Stimulated activated CD4-positive, alpha-beta T cell treated with anti-CD3 and anti-CD28 coated beads, Interleukin-2, amount 100 ng/mL, for 48 hours (primary cell): ENCODE measurements around the gene MPO.
A peak's percentile ranks its signal among the peaks of the same experiment; 100 is the strongest.

Experiments
- DNase-seq, 2 donors: peaks; one replicate each; pipeline ENCODE4 v3.0.0-alpha.2; 2020

The MPO gene

GRCh38 chr17:58262149-58262548 lies 18.6 kb downstream of the MPO start:
- no peak for DNase-seq

GRCh38 chr17:58254803-58255202 lies 25.9 kb downstream of the MPO start:
- DNase-seq: no peak

- no peak for DNase-seq
These were observed 27.7 kb downstream of the MPO start for GRCh38 chr17:58253082-58253481.

DNA sequence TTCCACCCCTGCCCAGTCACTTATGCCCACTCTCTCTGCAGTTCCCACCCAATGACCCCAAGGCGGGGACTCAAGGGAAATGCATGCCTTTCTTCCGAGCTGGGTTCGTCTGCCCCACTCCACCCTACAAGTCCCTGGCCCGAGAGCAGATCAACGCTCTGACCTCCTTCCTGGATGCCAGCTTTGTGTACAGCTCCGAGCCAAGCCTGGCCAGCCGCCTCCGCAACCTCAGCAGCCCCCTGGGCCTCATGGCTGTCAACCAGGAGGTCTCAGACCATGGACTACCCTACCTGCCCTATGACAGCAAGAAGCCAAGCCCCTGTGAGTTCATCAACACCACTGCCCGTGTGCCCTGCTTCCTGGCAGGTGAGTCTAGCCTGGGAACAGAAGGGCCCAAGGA lies 28.6 kb downstream of the MPO start:
- DNase-seq: no peak

DNA sequence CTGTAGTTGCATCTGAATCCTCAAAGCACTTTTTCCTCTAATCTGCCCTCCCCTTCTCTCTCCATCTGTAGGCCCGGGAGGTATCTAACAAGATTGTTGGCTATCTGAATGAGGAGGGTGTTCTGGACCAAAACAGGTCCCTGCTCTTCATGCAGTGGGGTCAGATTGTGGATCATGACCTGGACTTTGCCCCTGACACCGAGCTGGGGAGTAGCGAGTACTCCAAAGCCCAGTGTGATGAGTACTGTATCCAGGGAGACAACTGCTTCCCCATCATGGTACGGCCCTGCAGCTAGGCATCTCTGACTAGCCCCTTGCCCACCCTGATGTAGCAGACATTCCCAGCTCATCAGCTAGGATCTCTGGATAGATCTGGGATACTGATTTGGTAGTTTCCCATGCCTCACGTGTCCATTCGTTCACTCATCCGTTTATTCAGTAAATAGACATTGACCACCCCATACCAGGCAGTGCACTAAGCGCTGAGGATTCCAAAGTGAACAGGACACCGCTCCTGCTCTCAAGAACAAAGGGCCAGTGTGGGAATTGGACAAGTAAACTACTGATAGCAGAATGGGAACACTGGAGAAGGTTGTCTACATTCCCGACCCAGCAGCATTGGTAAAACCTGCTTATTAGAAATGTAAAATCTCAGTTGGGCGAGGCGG lies 30.3 kb downstream of the MPO start:
- no peak for DNase-seq

GRCh38 chr17:58249270-58250133 lies 31.2 kb downstream of the MPO start:
- peak; percentile 78 to 84 for DNase-seq

- no peak for DNase-seq
These were observed 31.8 kb downstream of the MPO start for GRCh38 chr17:58248955-58249269.

DNA sequence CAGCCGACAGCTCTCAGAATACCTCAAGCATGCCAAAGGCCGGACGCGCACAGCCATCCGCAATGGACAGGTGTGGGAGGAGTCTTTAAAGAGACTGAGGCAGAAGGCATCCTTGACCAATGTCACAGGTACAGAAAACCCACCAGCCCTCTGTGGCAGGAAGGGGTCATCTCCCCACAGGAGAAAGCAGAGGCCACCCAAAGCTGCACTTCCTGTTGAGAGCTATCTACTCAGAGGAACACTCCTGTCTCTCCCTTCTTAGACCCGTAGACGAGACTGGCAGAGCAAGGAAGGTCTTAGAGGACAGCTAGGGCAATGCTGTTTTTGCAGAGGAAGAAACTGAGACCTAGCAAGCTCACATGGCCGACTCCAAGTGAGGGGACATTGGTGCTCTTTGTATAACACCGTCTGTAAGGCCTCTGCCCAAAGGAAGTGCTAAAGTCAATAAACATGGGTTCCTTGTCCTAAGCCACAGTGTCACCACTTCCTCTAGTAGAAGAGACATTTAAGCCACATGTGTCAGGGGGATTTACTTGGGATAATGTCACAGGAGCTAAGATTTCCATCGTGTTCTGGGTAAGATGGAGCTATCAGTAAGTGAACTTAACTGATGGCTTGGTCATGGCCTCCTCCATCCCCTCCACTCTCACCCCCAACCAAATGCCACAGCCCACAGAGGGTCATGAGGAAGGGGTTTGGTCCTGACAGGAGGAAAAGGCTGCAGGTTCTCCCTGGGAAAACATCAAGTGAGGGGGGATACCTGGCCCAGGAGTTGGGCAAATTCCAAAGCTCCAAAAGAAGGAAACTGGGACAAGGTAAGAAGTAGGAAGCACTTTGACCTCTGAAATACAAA lies 33.0 kb downstream of the MPO start:
- no peak for DNase-seq

DNA sequence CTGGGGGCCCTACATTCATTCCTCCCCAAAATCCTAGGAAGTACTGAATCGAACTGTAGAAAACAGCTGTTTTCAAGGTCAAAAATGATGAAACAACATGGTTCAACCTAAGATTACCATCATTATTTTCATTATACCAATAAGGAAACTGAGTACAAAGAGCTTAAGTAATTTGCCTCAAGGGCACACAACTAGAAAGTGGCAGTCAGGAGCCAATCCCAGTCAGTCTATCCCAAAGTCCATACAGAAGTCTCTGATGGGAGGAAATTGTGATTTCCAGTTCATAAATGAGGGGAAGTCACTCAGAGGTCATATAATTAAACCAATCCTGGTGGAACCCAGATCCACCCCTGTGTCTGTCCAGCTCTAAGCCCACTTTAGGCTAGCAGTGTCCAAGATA lies 34.0 kb downstream of the MPO start:
- no peak for DNase-seq

DNA sequence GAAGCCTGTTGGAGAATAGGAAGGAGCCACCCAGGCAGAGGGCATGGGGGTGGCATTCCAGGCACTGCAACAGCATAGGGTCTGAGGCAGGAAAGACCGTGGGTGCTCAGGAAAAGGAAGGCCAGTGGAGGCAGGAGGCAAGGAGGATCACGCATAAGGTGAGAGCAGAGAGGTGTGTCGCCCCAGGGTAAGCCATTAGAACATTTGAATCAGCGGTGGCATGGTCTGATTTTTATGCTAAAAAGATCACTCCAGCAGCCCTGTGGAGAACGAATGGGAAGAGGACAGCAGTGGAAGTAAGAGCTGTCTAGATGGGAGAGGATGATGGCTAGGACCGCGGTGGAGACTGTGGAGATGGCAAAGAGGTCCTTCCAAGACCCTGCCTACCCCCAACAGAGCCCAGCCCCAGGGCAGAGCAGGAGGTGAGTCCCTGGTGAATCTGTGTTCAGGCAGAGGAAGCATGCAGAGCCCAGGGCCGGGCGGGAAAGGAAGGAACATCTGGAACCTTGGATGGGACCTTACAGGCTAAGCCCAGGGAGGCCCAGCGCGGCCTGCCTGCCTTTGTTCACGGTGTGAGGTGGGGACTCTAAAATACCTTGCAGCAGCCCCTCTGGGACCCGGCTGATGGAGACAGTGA lies 34.5 kb downstream of the MPO start:
- DNase-seq: no peak

DNA sequence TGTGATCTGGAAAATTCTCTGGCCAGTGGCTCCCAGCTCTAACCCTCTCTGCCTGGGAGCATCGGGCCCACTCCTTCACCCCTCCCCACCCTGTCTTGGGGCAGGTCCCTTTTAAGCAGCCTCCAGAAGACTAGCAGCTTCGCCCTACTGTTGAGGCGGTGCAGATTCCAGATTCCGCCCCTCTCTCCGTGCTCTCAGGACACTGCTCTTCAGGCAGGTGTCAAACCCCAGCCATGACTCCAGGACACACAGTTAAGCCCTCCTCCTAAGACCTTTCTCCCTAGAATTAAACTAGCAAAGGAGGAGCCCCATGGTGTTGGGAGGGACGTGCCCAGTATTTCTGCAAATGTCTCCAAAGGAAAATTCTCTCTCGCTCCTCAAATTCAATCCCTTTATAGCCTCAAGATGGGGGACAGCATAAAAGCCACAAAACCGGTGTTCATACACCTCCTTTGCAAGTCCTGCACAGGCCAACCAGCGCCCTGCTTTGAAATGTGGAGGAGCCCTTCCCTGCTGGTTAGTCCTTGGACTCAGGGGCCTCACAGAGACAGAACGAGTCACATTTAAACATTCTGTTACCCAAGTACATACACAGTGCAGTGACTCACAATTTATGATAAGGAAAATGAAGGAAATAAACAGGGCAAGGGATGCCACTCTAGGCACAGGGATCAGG lies 35.2 kb downstream of the MPO start:
- DNase-seq: no peak

GRCh38 chr17:58244963-58245362 lies 35.8 kb downstream of the MPO start:
- no peak for DNase-seq

GRCh38 chr17:58242171-58242784 lies 38.5 kb downstream of the MPO start:
- peak in 1 of 2 donors; percentile 30 for DNase-seq

DNA sequence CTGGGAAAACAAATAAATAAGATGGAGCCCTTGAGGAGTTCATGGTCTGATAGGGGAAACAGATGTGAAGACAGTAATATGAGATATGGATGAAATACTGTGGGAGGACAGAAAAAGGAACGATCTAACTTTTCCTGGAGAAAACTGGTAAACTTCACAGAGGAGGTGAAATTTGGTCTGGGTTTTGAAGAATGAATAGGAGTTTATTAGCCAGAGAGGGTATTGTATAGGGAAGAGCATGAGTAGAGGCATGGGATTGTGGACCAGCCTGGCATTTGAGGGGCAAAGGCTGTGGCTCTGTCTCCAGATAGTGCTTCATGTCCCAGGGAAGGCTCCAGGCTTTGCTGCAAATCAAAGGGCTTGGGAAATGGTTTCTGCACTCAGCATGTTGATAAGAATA lies 40.7 kb downstream of the MPO start:
- no peak for DNase-seq

DNA sequence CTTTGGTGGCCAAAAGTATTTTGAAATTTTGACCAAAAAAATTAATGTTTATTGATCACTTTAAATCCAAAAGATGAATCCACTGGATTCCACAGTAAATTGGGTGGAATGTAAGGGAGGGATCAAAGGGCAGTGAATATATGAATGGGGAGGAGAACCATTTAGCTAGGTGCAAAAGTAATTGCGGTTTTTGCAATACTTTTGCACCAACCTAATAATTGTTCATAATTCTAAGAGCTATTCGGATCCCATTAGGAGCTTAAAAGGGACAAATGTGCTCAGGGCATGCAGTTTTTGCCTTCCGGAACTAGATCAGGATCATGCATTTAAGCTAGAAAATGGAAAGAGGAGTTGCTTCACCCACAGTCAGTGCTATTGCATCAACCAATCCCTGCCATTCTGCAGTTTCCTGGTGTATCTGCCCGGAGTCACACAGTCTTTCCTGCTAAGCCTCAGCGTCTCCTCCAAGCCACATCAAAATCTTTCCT lies 42.5 kb downstream of the MPO start, which contains the start of gene LPO:
LPO (plus strand) TSS at position 438 of the 488 bp plus-strand sequence. CDS start 4,396 bp downstream, outside the sequence.
- DNase-seq: no peak

DNA sequence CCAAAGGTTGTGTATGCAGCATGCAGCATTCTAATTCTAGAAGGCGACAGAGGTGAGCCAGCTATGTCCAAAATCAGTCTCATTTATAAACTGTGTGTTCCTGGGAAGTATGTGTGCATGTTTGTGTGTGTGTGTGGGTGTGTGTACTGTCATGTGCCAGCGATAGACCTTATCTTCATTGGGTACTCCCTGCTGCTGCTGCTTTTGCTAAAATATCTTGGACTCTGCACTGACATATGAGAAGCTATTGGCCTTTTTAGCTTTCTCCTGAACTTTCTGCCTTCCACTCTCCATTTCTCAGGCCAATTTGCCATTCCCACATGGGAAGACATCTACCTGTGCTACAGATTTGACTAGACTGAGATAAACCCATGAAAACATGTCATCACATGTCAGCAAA lies 44.3 kb downstream of the MPO start:
- DNase-seq: no peak

GRCh38 chr17:58235821-58236220 lies 44.9 kb downstream of the MPO start:
- no peak for DNase-seq

GRCh38 chr17:58234512-58234911 lies 46.2 kb downstream of the MPO start:
- no peak for DNase-seq

DNA sequence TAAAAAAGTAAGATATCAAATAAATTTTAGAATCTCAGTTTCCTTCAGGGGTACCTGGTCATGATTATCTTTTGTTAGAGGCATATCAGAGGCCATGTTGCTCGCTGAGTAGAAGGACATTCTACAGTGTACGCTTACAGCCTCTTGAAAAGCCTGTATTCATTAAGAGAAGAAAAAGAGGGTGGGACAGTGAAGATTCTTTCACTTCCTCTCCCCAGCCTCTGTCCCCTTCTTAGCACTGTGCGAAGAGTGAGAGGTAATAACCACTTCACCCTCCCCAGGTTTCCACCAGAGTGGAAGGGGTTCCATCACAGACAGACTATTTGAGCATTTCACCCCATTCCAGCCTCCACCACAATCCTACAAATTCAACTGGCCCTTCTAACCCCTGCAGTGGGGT lies 47.2 kb downstream of the MPO start:
- DNase-seq: no peak

GRCh38 chr17:58232707-58233156 lies 48.0 kb downstream of the MPO start:
- DNase-seq: peak in 1 of 2 donors; percentile 23

- DNase-seq: no peak
These were observed 49.1 kb downstream of the MPO start for GRCh38 chr17:58231641-58232040.

DNA sequence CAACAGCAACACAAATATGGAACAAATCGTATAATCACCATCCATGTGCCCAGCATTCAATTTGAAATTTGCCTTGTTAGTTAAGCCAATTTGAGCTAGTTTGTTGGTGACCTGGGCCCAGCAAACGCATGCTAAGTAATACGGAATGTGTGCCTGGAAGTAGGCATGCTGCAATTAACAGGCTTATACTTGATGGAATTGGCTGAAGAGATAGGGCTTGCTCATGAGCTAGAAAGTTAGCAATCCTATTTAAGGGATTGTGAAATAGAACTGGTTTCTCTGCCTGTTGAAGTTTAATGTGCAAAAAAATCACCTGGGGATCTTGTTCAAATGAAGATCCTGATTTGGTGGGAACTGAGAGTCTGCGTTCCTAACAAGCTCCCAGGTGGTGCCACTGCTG lies 50.9 kb downstream of the MPO start:
- no peak for DNase-seq
